Stimulated activated naive CD8-positive, alpha-beta T cell treated with anti-CD3 and anti-CD28 coated beads, Interleukin-15, Interleukin-2, amounts not matched to agents 100 ng/mL and 50 ng/mL, for 24 hours (primary cell): ENCODE data around the gene IQSEC3.
"Not testable (repeated sequence)": the region's sequence is repeated elsewhere in the genome, so short reads cannot be mapped to it uniquely, and the experiment has no call there.

Experiments used
- H3K27ac Mint-ChIP-seq: one replicate; pipeline ENCODE4 v1.8.0; 2021; ENCODE audit warnings: mild to moderate bottlenecking, mixed read lengths
- H3K27me3 Mint-ChIP-seq: one replicate; pipeline ENCODE4 v1.8.0; 2021; ENCODE audit warnings: mixed read lengths
- H3K36me3 Mint-ChIP-seq: one replicate; pipeline ENCODE4 v1.8.0; 2021; ENCODE audit warnings: low read depth, mixed read lengths
- H3K4me1 Mint-ChIP-seq: one replicate; pipeline ENCODE4 v1.8.0; 2021; ENCODE audit warnings: low read depth, mixed read lengths
- H3K4me3 Mint-ChIP-seq: one replicate; pipeline ENCODE4 v1.8.0; 2021; ENCODE audit warnings: mild to moderate bottlenecking, mixed read lengths
- H3K9me3 Mint-ChIP-seq: one replicate; pipeline ENCODE4 v1.8.0; 2021; ENCODE audit warnings: mixed read lengths

The IQSEC3 gene

DNA sequence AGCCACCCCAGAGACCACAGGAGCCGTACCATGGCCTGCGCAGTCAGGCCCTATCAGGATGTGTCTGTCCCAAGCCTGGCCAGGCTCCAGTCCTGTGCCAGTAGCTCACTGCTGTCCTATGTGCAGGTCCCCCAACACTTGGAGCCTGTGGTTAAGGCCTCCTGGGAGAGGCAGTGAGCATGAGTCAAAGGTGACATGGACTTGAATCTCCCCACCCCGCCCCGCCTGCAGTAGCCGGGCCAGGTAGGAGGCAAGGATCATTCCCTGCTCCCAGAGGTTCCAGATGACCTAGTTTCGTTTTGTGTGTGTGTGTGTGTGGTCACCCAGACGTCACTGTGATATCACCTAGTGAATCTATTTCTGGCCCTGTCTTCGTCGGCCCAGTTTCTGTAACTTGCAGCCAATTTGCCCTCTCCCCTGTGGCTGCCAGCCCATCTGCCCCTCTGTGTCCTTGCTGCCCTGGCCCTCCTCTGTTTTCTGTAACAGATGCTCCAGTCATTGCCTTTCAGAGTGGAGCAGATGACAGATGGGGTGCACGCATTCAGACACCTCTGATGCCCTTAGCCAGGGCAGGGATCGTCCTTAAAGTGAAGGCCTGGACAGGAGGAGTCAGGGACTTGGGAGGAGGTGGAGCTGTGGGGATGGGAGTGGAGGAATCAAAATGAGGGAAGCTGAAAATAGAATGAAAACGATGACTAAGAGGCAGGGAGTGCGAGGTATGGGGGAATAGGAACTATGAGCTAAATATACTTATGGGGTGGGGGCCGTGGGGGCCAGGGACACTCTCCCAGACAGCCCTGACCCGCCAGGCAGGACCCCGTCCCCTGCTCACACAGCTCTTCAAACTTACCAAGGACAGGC is 110.0 kb downstream of the IQSEC3 start:
- H3K36me3 Mint-ChIP-seq: no peaks in the 10 kb centered on the region
- no peaks in the 10 kb centered on the region for H3K9me3 Mint-ChIP-seq
- peaks cover 7% of the 10 kb centered on the region for H3K27me3 Mint-ChIP-seq
- peaks cover 9% of the 10 kb centered on the region for H3K4me1 Mint-ChIP-seq
- H3K27ac Mint-ChIP-seq: no peak overlapping the region
- H3K4me3 Mint-ChIP-seq: no peak overlapping the region

- no peak overlapping the region for H3K27ac Mint-ChIP-seq
- H3K4me1 Mint-ChIP-seq: peaks cover 9% of the 10 kb centered on the region
- peaks cover 7% of the 10 kb centered on the region for H3K27me3 Mint-ChIP-seq
- no peak overlapping the region for H3K4me3 Mint-ChIP-seq
- H3K36me3 Mint-ChIP-seq: no peaks in the 10 kb centered on the region
- no peaks in the 10 kb centered on the region for H3K9me3 Mint-ChIP-seq
Measured at GRCh38 chr12:177336-177979, 110.9 kb downstream of the IQSEC3 start.

DNA sequence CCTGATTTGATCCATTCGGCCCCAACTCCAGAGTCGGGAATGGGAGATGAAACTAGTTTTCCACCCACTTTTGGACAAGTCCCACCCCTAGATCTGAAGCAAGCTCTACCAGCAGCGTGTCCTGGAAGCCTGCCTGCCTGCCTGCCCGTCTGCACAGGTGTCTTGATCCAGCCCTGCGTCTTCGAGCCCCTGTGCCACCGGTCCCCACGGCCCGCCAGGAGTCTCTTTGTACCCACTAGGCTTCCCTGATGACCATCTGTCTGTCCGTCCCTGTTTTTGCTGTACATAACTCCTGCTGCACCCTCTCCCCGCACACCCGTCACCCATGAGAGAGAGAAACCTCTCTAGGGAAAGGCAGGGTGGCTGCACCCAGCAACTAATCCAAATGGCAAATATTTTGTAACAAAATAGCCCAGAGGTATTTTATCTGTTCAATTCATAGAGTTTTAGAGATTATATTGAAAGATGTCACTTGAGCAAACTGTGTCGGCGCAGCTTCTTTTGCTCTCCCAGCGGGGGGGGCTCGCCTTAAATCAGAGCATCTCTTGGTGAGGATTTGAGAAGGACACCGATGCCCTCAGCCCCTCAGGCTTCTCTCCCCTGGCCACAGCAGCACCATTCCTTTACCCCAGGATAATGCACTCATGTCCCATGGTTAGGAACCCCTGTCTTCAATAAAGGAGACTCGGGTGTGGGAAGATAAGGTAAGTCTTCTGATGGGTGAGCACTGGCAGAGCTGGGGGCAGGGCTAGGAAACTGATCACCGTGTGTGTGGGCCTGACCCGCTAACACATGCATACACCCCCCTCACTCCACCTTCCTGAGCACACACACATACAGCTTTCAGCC is 111.6 kb downstream of the IQSEC3 start:
- Mint-ChIP-seq H3K27ac (no peak overlapping the region), H3K4me3 (no peak overlapping the region), H3K36me3 (no peaks in the 10 kb centered on the region), H3K9me3 (no peaks in the 10 kb centered on the region), H3K27me3 (peaks cover 5% of the 10 kb centered on the region), H3K4me1 (peaks cover 9% of the 10 kb centered on the region)

- no peak overlapping the region for H3K27ac Mint-ChIP-seq
- no peak overlapping the region for H3K4me3 Mint-ChIP-seq
- peaks cover 10% of the 10 kb centered on the region for H3K27me3 Mint-ChIP-seq
- peaks cover 9% of the 10 kb centered on the region for H3K4me1 Mint-ChIP-seq
- no peaks in the 10 kb centered on the region for H3K9me3 Mint-ChIP-seq
- no peaks in the 10 kb centered on the region for H3K36me3 Mint-ChIP-seq
Measured at GRCh38 chr12:178829-179109, 112.2 kb downstream of the IQSEC3 start.

DNA sequence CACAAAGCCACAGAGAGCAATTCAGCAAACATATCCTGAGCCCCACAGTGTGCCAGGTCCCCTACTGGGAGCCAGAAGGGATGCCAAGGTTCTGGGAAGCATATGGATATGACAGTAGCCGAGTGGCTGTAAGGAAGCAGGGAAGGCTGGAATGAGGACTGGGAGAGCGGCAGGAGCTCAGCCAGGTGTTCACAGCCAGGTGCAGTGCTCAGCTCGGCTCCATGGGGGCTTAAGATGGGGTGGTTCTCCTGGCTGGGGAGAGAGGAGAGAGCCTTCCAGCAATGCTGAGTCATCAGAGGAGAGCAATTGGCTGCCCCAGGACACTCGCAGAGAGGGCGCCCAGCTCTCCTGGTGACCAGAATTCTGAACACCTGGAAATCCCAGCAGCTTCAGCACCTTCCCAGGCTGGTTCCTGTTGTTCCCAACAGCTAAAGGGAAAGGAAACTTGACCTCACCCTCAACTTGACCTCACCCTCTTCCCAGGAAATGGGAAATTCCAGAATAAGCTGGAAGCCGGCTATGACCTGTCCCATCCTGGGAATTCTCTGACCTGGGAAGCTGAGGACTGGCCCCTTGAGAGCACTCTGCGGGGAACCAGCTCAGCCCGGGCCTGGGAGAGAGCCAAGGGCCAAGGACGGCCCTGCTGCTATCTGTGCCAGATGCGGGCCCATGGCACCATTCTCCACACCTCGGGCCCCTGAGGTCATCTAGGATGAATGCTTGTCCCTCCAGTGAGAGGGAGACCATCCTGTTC is 112.7 kb downstream of the IQSEC3 start:
- H3K4me3 Mint-ChIP-seq: no peak overlapping the region
- H3K9me3 Mint-ChIP-seq: no peaks in the 10 kb centered on the region
- peaks cover 9% of the 10 kb centered on the region for H3K4me1 Mint-ChIP-seq
- H3K36me3 Mint-ChIP-seq: no peaks in the 10 kb centered on the region
- H3K27ac Mint-ChIP-seq: no peak overlapping the region
- H3K27me3 Mint-ChIP-seq: peaks cover 12% of the 10 kb centered on the region

DNA sequence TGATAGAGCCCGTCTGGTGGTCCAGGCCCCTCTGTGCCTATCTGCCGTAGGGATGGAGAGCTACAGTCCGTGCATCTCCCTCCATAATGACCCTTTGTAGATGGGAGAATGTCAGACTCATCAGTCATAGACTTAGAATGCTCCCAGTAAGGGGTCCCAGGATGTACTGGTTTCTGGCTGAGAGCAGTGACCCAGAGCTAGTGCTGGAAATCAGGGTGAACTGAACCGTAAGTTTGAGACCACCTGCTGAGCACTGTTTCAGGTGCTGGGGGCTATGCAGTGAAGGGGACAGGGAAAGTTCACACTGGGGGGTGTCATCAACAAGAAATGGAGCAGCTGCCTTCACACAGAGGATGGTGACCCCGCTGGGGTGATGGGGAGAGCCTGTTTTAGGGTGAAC is 113.3 kb downstream of the IQSEC3 start:
- Mint-ChIP-seq H3K4me1 (peaks cover 9% of the 10 kb centered on the region), H3K4me3 (no peak overlapping the region), H3K27me3 (peaks cover 15% of the 10 kb centered on the region), H3K36me3 (no peaks in the 10 kb centered on the region), H3K9me3 (no peaks in the 10 kb centered on the region), H3K27ac (no peak overlapping the region)

DNA sequence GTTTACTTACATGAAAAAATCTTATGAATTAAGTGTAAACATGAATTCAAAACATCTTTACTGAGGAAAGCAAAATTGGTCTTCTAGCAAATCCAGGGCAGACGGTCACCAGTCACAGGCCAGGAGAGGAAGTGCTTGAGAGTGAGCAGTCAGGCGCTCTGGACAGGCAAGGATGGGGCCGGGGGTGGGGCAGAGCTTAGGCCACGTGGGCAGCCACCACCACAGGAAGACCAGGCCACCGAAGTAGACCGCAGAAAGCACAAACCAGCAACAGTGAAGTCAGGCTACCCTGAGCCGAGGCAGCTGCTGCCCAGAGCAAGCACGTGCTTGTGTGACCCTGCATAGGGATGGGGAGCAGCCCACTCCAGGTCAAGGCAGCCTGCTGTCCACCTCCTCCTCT is 113.9 kb downstream of the IQSEC3 start:
- Mint-ChIP-seq H3K4me3 (no peak overlapping the region), H3K9me3 (no peaks in the 10 kb centered on the region)

GRCh38 chr12:181921-182320 is 115.4 kb downstream of the IQSEC3 start:
- Mint-ChIP-seq H3K4me3 (no peak overlapping the region), H3K36me3 (no peaks in the 10 kb centered on the region), H3K4me1 (peaks cover 9% of the 10 kb centered on the region), H3K27me3 (peaks cover 19% of the 10 kb centered on the region), H3K9me3 (no peaks in the 10 kb centered on the region), H3K27ac (no peak overlapping the region)

More for the DNA sequence above, 113.9 kb downstream of the IQSEC3 start:
- Mint-ChIP-seq H3K4me1 (peaks cover 9% of the 10 kb centered on the region), H3K27ac (no peak overlapping the region), H3K27me3 (peaks cover 19% of the 10 kb centered on the region), H3K36me3 (no peaks in the 10 kb centered on the region)

- no peaks in the 10 kb centered on the region for H3K36me3 Mint-ChIP-seq
- H3K4me1 Mint-ChIP-seq: peaks cover 9% of the 10 kb centered on the region
- H3K4me3 Mint-ChIP-seq: no peak overlapping the region
- H3K9me3 Mint-ChIP-seq: no peaks in the 10 kb centered on the region
- H3K27me3 Mint-ChIP-seq: peaks cover 19% of the 10 kb centered on the region
- H3K27ac Mint-ChIP-seq: no peak overlapping the region
Measured at GRCh38 chr12:182381-182892, 115.9 kb downstream of the IQSEC3 start.

GRCh38 chr12:184811-185575 is 118.4 kb downstream of the IQSEC3 start:
- peaks cover 16% of the 10 kb centered on the region for H3K4me1 Mint-ChIP-seq
- H3K27me3 Mint-ChIP-seq: peaks cover 24% of the 10 kb centered on the region
- no peaks in the 10 kb centered on the region for H3K36me3 Mint-ChIP-seq
- no peak overlapping the region for H3K4me3 Mint-ChIP-seq
- no peak overlapping the region for H3K27ac Mint-ChIP-seq
- H3K9me3 Mint-ChIP-seq: no peaks in the 10 kb centered on the region

GRCh38 chr12:185576-185955 is 119.0 kb downstream of the IQSEC3 start:
- Mint-ChIP-seq H3K27me3 (peaks cover 22% of the 10 kb centered on the region), H3K4me3 (no peak overlapping the region), H3K4me1 (peaks cover 10% of the 10 kb centered on the region), H3K9me3 (no peaks in the 10 kb centered on the region), H3K27ac (no peak overlapping the region), H3K36me3 (no peaks in the 10 kb centered on the region)

- no peak overlapping the region for H3K27ac Mint-ChIP-seq
- no peaks in the 10 kb centered on the region for H3K36me3 Mint-ChIP-seq
- H3K9me3 Mint-ChIP-seq: no peaks in the 10 kb centered on the region
- H3K27me3 Mint-ChIP-seq: peaks cover 22% of the 10 kb centered on the region
- H3K4me3 Mint-ChIP-seq: no peak overlapping the region
- H3K4me1 Mint-ChIP-seq: peaks cover 8% of the 10 kb centered on the region
Measured at GRCh38 chr12:186006-186625, 119.5 kb downstream of the IQSEC3 start.

- peaks cover 26% of the 10 kb centered on the region for H3K27me3 Mint-ChIP-seq
- not testable (repeated sequence) for H3K9me3 Mint-ChIP-seq, H3K36me3 Mint-ChIP-seq, H3K4me1 Mint-ChIP-seq, H3K27ac Mint-ChIP-seq
- peak overlapping the region; percentile 72 for H3K4me3 Mint-ChIP-seq
Measured at GRCh38 chr12:187986-188909, 121.7 kb downstream of the IQSEC3 start.
